ENCODE measurements around the gene CPPED1.

Gene CPPED1

GRCh38 chr16:12735805-12736204, 67.9 kb downstream of the CPPED1 start:
- TF ChIP-seq POLR2A (IDR thresholded peaks at IDR 0.05; ENCODE audit: extremely low read depth, insufficient read length) (no peak), MYC (IDR thresholded peaks at IDR 0.05; ENCODE audit: low read depth, low read length) (no peak), CTCF (IDR thresholded peaks at IDR 0.05; ENCODE audit: low read depth, low read length) (no peak), MAX (IDR thresholded peaks at IDR 0.05; ENCODE audit: low read depth, low read length) (no peak)
- DNase-seq (ENCODE audit: low read depth): no peak

GRCh38 chr16:12732600-12732999, 71.1 kb downstream of the CPPED1 start:
- H3K4me3 ChIP-seq (ENCODE audit: low read depth, low read length): no peak overlapping the region
- no peak for DNase-seq (ENCODE audit: low read depth)
- TF ChIP-seq MAX (IDR thresholded peaks at IDR 0.05; ENCODE audit: low read depth, low read length) (no peak), MYC (IDR thresholded peaks at IDR 0.05; ENCODE audit: low read depth, low read length) (no peak), POLR2A (IDR thresholded peaks at IDR 0.05; ENCODE audit: extremely low read depth, insufficient read length) (no peak), CTCF (IDR thresholded peaks at IDR 0.05; ENCODE audit: low read depth, low read length) (no peak)

More at GRCh38 chr16:12735805-12736204, 67.9 kb downstream of the CPPED1 start:
- no peak overlapping the region for H3K4me3 ChIP-seq (ENCODE audit: low read depth, low read length)

- no peak for TF ChIP-seq CTCF (IDR thresholded peaks at IDR 0.05; ENCODE audit: low read depth, low read length)
- no peak overlapping the region for H3K4me3 ChIP-seq (ENCODE audit: low read depth, low read length)
- no peak for DNase-seq (ENCODE audit: low read depth)
Observed at GRCh38 chr16:12729448-12729847, 74.2 kb downstream of the CPPED1 start.

- no peak for DNase-seq (ENCODE audit: low read depth)
- no peak overlapping the region for H3K4me3 ChIP-seq (ENCODE audit: low read depth, low read length)
- TF ChIP-seq MYC (IDR thresholded peaks at IDR 0.05; ENCODE audit: low read depth, low read length) (no peak), MAX (IDR thresholded peaks at IDR 0.05; ENCODE audit: low read depth, low read length) (no peak), CTCF (IDR thresholded peaks at IDR 0.05; ENCODE audit: low read depth, low read length) (no peak), POLR2A (IDR thresholded peaks at IDR 0.05; ENCODE audit: extremely low read depth, insufficient read length) (no peak)
Observed at GRCh38 chr16:12728469-12728868, 75.2 kb downstream of the CPPED1 start.

GRCh38 chr16:12724226-12724625, 79.5 kb downstream of the CPPED1 start:
- TF ChIP-seq CTCF (IDR thresholded peaks at IDR 0.05; ENCODE audit: low read depth, low read length): no peak
- no peak for TF ChIP-seq POLR2A (IDR thresholded peaks at IDR 0.05; ENCODE audit: extremely low read depth, insufficient read length)
- no peak for TF ChIP-seq MYC (IDR thresholded peaks at IDR 0.05; ENCODE audit: low read depth, low read length)
- no peak for TF ChIP-seq MAX (IDR thresholded peaks at IDR 0.05; ENCODE audit: low read depth, low read length)
- no peak for DNase-seq (ENCODE audit: low read depth)
- H3K4me3 ChIP-seq (ENCODE audit: low read depth, low read length): no peak overlapping the region

GRCh38 chr16:12723681-12724080, 80.0 kb downstream of the CPPED1 start:
- DNase-seq (ENCODE audit: low read depth): no peak
- H3K4me3 ChIP-seq (ENCODE audit: low read depth, low read length): no peak overlapping the region
- TF ChIP-seq MAX (IDR thresholded peaks at IDR 0.05; ENCODE audit: low read depth, low read length) (no peak), MYC (IDR thresholded peaks at IDR 0.05; ENCODE audit: low read depth, low read length) (no peak), POLR2A (IDR thresholded peaks at IDR 0.05; ENCODE audit: extremely low read depth, insufficient read length) (no peak), CTCF (IDR thresholded peaks at IDR 0.05; ENCODE audit: low read depth, low read length) (no peak)
